Kidney (tissue), 14 donors: ENCODE data around the gene METTL8. TPM values are rescaled to one million over a fixed set of nuclear protein-coding genes. Genes with fewer than 3 reads are reported as not detected.

Experiments used
- DNase-seq, 5 donors: peaks; one replicate each; pipeline ENCODE4 v3.0.0-alpha.2; 2013 to 2020
- FAIRE-seq: peaks from 2 replicates; lab custom pipeline; 2012; peaks lifted over from hg19 to GRCh38; lab: Jason Lieb, UNC
- H3K27ac ChIP-seq, 2 donors: one replicate each; pipeline ENCODE4 v1.7.0; 2013; ENCODE audit warnings: low read depth in 2 of 2, low read length in 2 of 2, inconsistent platforms in 1 of 2
- H3K27me3 ChIP-seq: one replicate; pipeline ENCODE4 v1.7.1; 2013; ENCODE audit warnings: low read length, inconsistent platforms; ENCODE audit not compliant: control insufficient read depth, insufficient read depth
- H3K36me3 ChIP-seq, 3 donors: one replicate each; pipeline versions ENCODE4 v1.7.0 to v1.7.1; 2013; ENCODE audit warnings: low read length in 3 of 3, control low read depth in 1 of 3, inconsistent platforms in 1 of 3; ENCODE audit not compliant: insufficient read depth in 3 of 3, control insufficient read depth in 2 of 3
- H3K4me1 ChIP-seq, 3 donors: one replicate each; pipeline versions ENCODE4 v1.7.0 to v1.7.1; 2013; ENCODE audit warnings: low read length in 3 of 3, inconsistent platforms in 1 of 3, low read depth in 1 of 3; ENCODE audit not compliant: control insufficient read depth in 2 of 3, insufficient read depth in 2 of 3
- H3K4me3 ChIP-seq, 3 donors: one replicate each; pipeline versions ENCODE4 v1.7.0 to v1.8.1; 2013; ENCODE audit warnings: low read length in 3 of 3, control low read depth in 1 of 3, inconsistent platforms in 1 of 3
- H3K9ac ChIP-seq, 3 donors: one replicate each; pipeline versions ENCODE4 v1.7.0 to v1.7.1; 2013; ENCODE audit warnings: low read length in 3 of 3, control low read depth in 1 of 3, inconsistent platforms in 1 of 3
- H3K9me3 ChIP-seq, 3 donors: one replicate each; pipeline versions ENCODE4 v1.7.0 to v1.7.1; 2013; ENCODE audit warnings: low read length in 3 of 3, control low read depth in 1 of 3, inconsistent platforms in 1 of 3; ENCODE audit not compliant: control insufficient read depth in 2 of 3, insufficient read depth in 1 of 3
- intact Hi-C: fragments of 100-400 bp; cut with DNase I; formaldehyde crosslinking; loops from one replicate; pipeline ENCODE4 v1.11.1; 2022
- polyA plus RNA-seq: library from polyadenylated mRNA; stranded (reverse); fragments of 350-450 nt; fragmentation: Illumina TruSeq; extraction: RNeasy Lipid Tissue Mini Kit (QIAGEN cat#74804); gene quantifications from one replicate; pipeline ENCODE4 v1.2.3, GENCODE V29; 2014; ENCODE audit warnings: low read depth, low replicate concordance; ENCODE audit not compliant: insufficient read depth
- total RNA-seq: library from RNA; stranded (reverse); fragmentation: NEBNext Ultra II Directional; extraction: Animal tissue kit (Norgen Biotek cat#: 25700); gene quantifications from one replicate; pipeline ENCODE4 v1.2.1, GENCODE V29; 2021
- TF ChIP-seq, protein P1 (sequence below): IDR thresholded peaks from 3 replicates; pipeline ENCODE4 v1.5.1; 2012; ENCODE audit warnings: mild to moderate bottlenecking, moderate library complexity, borderline replicate concordance; ENCODE audit not compliant: insufficient read depth; ENCODE audit errors: extremely low read depth
- donor health status: control.
- donor health status: control.
- donor health status: control.
- donor health status: control.
- donor health status: control.
- donor health status: DM: yes; HTN: yes; CAD: no.
- donor health status: Normal renal cell carcinoma (clear cell type).

Gene METTL8
- total and polyA plus RNA-seq, 2 donors from 2014 or later = 10.8 to 14.9 TPM

DNA sequence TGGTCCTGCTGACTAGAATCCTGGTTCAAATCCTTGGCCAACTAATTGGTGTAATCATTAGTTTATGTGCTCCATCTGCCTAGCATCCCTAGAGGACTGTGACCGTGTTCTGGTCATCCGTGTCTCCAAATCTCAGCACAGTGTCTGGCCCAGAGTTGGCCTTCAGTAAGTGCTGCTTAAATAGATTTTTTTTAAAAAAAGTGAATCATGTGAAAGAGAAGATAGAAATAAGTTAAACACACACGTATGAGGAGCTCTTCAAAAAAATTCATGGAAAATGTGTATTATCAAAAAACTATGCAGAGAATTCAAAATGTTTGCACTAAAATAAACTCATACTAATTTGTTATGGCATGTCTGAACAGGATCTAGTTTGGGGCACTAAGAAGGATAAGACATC is 143.8 kb downstream of the METTL8 start:
- no peaks in the 10 kb centered on the region for H3K36me3 ChIP-seq
- no peaks in the 10 kb centered on the region for H3K4me1 ChIP-seq
- FAIRE-seq (no peak), DNase-seq (no peak)
- intact Hi-C loops = no loop called here
- no peak overlapping the region for H3K27ac ChIP-seq
- H3K9me3 ChIP-seq = no peaks in the 10 kb centered on the region
- H3K9ac ChIP-seq = no peak overlapping the region
- H3K4me3 ChIP-seq = no peak overlapping the region
- H3K27me3 ChIP-seq = no peaks in the 10 kb centered on the region
- TF ChIP-seq, protein P1, sequence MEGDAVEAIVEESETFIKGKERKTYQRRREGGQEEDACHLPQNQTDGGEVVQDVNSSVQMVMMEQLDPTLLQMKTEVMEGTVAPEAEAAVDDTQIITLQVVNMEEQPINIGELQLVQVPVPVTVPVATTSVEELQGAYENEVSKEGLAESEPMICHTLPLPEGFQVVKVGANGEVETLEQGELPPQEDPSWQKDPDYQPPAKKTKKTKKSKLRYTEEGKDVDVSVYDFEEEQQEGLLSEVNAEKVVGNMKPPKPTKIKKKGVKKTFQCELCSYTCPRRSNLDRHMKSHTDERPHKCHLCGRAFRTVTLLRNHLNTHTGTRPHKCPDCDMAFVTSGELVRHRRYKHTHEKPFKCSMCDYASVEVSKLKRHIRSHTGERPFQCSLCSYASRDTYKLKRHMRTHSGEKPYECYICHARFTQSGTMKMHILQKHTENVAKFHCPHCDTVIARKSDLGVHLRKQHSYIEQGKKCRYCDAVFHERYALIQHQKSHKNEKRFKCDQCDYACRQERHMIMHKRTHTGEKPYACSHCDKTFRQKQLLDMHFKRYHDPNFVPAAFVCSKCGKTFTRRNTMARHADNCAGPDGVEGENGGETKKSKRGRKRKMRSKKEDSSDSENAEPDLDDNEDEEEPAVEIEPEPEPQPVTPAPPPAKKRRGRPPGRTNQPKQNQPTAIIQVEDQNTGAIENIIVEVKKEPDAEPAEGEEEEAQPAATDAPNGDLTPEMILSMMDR = no peak

DNA sequence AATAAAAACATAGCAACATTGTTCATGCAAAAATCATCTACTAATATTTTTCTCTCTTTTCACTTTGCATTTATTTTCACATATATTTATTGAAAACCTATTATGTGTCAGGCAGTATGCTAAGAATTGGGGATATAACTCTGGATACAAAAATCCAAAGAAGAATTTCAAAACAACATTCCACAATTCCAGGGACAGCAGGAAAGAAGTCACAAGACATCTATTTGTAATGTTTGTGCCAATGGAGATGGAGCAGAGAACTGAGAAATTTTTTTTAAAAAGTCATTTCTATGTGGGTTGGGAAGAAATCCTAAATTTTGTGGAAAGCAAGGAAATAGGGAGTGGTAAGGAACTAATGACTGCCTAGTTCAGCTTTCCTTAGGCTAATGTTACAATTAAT is 144.5 kb downstream of the METTL8 start:
- intact Hi-C loops = no loop called here

DNA sequence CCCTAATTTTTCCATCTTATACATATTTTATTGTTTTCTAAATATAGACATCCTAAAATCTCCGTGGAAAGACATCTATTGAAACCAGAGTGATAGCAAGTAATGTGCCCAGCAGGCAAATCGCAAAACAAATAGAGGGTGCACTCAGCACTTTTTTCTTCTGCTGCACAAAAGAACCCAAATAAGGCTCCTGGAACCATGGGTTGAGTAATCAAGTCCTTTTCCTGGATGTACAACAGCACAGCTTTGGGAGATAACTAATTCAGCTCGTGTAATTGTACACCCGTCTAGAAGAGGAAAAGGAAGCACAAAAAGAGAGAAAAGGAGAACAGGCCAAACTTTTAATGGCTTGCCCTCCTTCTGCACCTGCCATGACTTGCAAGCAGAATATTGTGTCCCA is 146.2 kb downstream of the METTL8 start:
- Histone ChIP-seq H3K9ac (no peak overlapping the region), H3K27me3 (no peaks in the 10 kb centered on the region), H3K36me3 (no peaks in the 10 kb centered on the region), H3K4me1 (no peaks in the 10 kb centered on the region), H3K27ac (no peak overlapping the region), H3K9me3 (no peaks in the 10 kb centered on the region), H3K4me3 (no peak overlapping the region)
- TF ChIP-seq, protein P1 = no peak
- DNase-seq (no peak), FAIRE-seq (no peak)
- intact Hi-C loops = no loop called here

More for the DNA sequence above, 144.5 kb downstream of the METTL8 start:
- no peak overlapping the region for H3K4me3 ChIP-seq
- no peaks in the 10 kb centered on the region for H3K27me3 ChIP-seq
- TF ChIP-seq, protein P1 = no peak
- no peaks in the 10 kb centered on the region for H3K4me1 ChIP-seq
- no peak overlapping the region for H3K9ac ChIP-seq
- no peak overlapping the region for H3K27ac ChIP-seq
- H3K9me3 ChIP-seq = no peaks in the 10 kb centered on the region
- H3K36me3 ChIP-seq = no peaks in the 10 kb centered on the region
- DNase-seq = no peak
- FAIRE-seq = no peak

DNA sequence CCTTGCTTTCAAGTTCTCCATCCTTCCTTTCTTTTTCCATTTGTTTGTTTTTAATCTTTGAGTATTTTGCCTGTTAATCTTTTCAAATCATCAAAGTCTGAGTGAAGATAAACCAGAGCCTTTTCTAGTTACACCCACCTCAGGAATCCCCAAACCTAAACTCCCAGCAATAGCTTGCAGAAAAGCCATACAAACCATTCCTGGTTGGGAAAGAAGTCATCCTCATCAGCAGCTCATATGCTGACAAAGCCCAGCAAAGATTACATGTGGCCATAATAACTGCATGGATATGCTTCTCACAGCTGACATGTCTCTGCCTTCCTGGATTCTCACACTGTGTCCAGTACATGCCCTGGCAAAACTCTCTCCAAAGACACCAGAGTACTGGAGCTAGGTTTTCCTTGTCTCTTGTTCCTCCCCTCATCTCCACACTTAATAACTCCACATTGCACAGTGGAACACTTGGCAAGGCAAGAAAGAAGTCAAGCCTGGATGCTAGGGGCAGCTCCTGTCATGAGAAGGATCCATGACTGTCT is 146.7 kb downstream of the METTL8 start:
- H3K4me3 ChIP-seq = no peak overlapping the region
- H3K36me3 ChIP-seq = no peaks in the 10 kb centered on the region
- DNase-seq (no peak), FAIRE-seq (no peak)
- H3K4me1 ChIP-seq = no peaks in the 10 kb centered on the region
- no peak overlapping the region for H3K9ac ChIP-seq
- H3K27me3 ChIP-seq = no peaks in the 10 kb centered on the region
- H3K27ac ChIP-seq = no peak overlapping the region
- no peaks in the 10 kb centered on the region for H3K9me3 ChIP-seq
- intact Hi-C loops = no loop called here
- TF ChIP-seq, protein P1 = no peak
